GM23338 (cell line): Measurements from ENCODE around the gene FNDC3A. TPM values are rescaled to one million over a fixed set of nuclear protein-coding genes. Genes with fewer than 3 reads are reported as not detected.

ENCODE experiments used
- ATAC-seq: fragments of 200-7000 bp; cut with Tn5 transposase; 3 replicates; pipeline ENCODE4 v1.9.1; 2020
- DNase-seq: peaks from one replicate; pipeline ENCODE4 v3.0.0-alpha.2; 2015; ENCODE audit warnings: low spot score
- H2AFZ ChIP-seq: fragments of 200-600 bp; sonication (generic); 2 replicates; pipeline ENCODE4 v1.8.0; 2016; ENCODE audit warnings: antibody characterized with exemption, mild to moderate bottlenecking, moderate library complexity
- H3F3A ChIP-seq: fragments of 200-600 bp; sonication (generic); replicated peaks from 2 replicates; pipeline ENCODE4 v1.8.0; 2017; ENCODE audit warnings: antibody characterized with exemption, mixed run types, low read depth
- H3K27ac ChIP-seq: fragments of 200-600 bp; sonication (generic); 2 replicates; pipeline ENCODE4 v1.6.1; 2016; ENCODE audit warnings: low read depth
- H3K27me3 ChIP-seq: fragments of 200-600 bp; sonication (generic); 2 replicates; pipeline ENCODE4 v1.8.0; 2016; ENCODE audit warnings: mild to moderate bottlenecking, mixed run types, moderate library complexity; ENCODE audit not compliant: insufficient read depth
- H3K36me3 ChIP-seq: fragments of 200-600 bp; sonication (generic); 2 replicates; pipeline ENCODE4 v1.8.0; 2016; ENCODE audit warnings: mild to moderate bottlenecking; ENCODE audit not compliant: insufficient read depth
- H3K4me1 ChIP-seq: fragments of 200-600 bp; sonication (generic); 2 replicates; pipeline ENCODE4 v1.8.0; 2016; ENCODE audit warnings: mild to moderate bottlenecking, moderate library complexity; ENCODE audit not compliant: insufficient read depth
- H3K4me2 ChIP-seq: fragments of 200-600 bp; sonication (generic); 2 replicates; pipeline ENCODE4 v1.7.1; 2017; ENCODE audit warnings: mixed run types
- H3K4me3 ChIP-seq: fragments of 200-600 bp; sonication (generic); 2 replicates; pipeline ENCODE4 v1.6.1; 2016; ENCODE audit warnings: mixed run types
- H3K79me2 ChIP-seq: fragments of 200-600 bp; sonication (generic); replicated peaks from 2 replicates; pipeline ENCODE4 v1.8.0; 2017; ENCODE audit warnings: mild to moderate bottlenecking; ENCODE audit not compliant: insufficient read depth
- H3K9me2 ChIP-seq: fragments of 200-600 bp; sonication (generic); 2 replicates; pipeline ENCODE4 v1.8.0; 2017; ENCODE audit not compliant: insufficient read depth
- H4K20me1 ChIP-seq: fragments of 200-600 bp; sonication (generic); replicated peaks from 2 replicates; pipeline ENCODE4 v1.8.0; 2017; ENCODE audit warnings: mild to moderate bottlenecking; ENCODE audit not compliant: insufficient read depth
- H3K27ac Mint-ChIP-seq: 2 replicates; pipeline ENCODE4 v1.8.0; 2020; ENCODE audit warnings: inconsistent platforms, mild to moderate bottlenecking, moderate library complexity, mixed read lengths
- H3K27me3 Mint-ChIP-seq: 3 replicates; pipeline ENCODE4 v1.8.0; 2022; ENCODE audit warnings: low read depth, mild to moderate bottlenecking, moderate library complexity, mixed read lengths, inconsistent platforms; ENCODE audit not compliant: insufficient read depth, poor library complexity
- H3K36me3 Mint-ChIP-seq: 3 replicates; pipeline ENCODE4 v1.8.0; 2021; ENCODE audit warnings: low read depth, mild to moderate bottlenecking, inconsistent platforms, moderate library complexity, mixed read lengths
- H3K4me1 Mint-ChIP-seq: 3 replicates; pipeline ENCODE4 v1.8.0; 2020; ENCODE audit warnings: mild to moderate bottlenecking, inconsistent platforms, mixed read lengths
- H3K4me3 Mint-ChIP-seq: 3 replicates; pipeline ENCODE4 v1.8.0; 2021; ENCODE audit warnings: moderate library complexity, mild to moderate bottlenecking, inconsistent platforms, mixed read lengths
- H3K9me3 Mint-ChIP-seq: 3 replicates; pipeline ENCODE4 v1.8.0; 2020; ENCODE audit warnings: moderate library complexity, mild to moderate bottlenecking, inconsistent platforms, mixed read lengths
- CREB1 ChIP-seq: fragments of 250-450 bp; sonication (Bioruptor Pico); IDR thresholded peaks from 2 replicates; pipeline ENCODE4 v1.5.0; 2020; ENCODE audit warnings: low read depth, mild to moderate bottlenecking, moderate library complexity
- ETS1 ChIP-seq: IDR thresholded peaks from 2 replicates; pipeline ENCODE4 v1.6.1; 2016; ENCODE audit warnings: antibody characterized with exemption
- EZH2phosphoT487 ChIP-seq: fragments of 200-600 bp; sonication (generic); IDR thresholded peaks from one replicate; pipeline ENCODE4 v1.8.1; 2018; ENCODE audit warnings: antibody characterized with exemption; ENCODE audit not compliant: unreplicated experiment
- JUNB ChIP-seq: IDR thresholded peaks from one replicate; pipeline ENCODE4 v1.6.1; 2016; ENCODE audit warnings: antibody characterized with exemption; ENCODE audit not compliant: unreplicated experiment
- NANOG ChIP-seq: IDR thresholded peaks from 2 replicates; pipeline ENCODE4 v1.6.1; 2016; ENCODE audit warnings: antibody characterized with exemption, borderline replicate concordance
- POLR2AphosphoS5 ChIP-seq: IDR thresholded peaks from 2 replicates; pipeline ENCODE4 v1.6.1; 2016; ENCODE audit warnings: antibody characterized with exemption, low read depth
- ZNF331 ChIP-seq: fragments of 250-450 bp; sonication (Bioruptor Pico); IDR thresholded peaks from 2 replicates; pipeline ENCODE4 v1.5.0; 2020; ENCODE audit warnings: low read depth, mild to moderate bottlenecking, moderate library complexity
- ZNF462 ChIP-seq: fragments of 250-450 bp; sonication (Bioruptor Pico); IDR thresholded peaks from 2 replicates; pipeline ENCODE4 v1.5.0; 2020; ENCODE audit warnings: mild to moderate bottlenecking, moderate library complexity
- polyA plus RNA-seq: library from polyadenylated mRNA; unstranded; fragments of >200 nt; fragmentation: Nextera tagmentation; extraction: Ambion mirVana; gene quantifications from 2 replicates; pipeline ENCODE4 v1.2.1, GENCODE V29; 2016
- total RNA-seq: library from RNA; depleted of rRNA; stranded (reverse); fragments of >200 nt; shearing (Covaris generic); gene quantifications from 2 replicates; pipeline ENCODE4 v1.2.3, GENCODE V29; 2014

The FNDC3A gene
- total and polyA plus RNA-seq, 2 experiments from 2014 or later, result 10.3 to 31.1 TPM

GRCh38 chr13:48945626-48946025 is 30.1 kb upstream of the FNDC3A start:
- H3K4me1 Mint-ChIP-seq, result peaks cover 8% of the 10 kb centered on the region; the same call in 2 of the 3 replicates

More at GRCh38 chr13:48945626-48946025, 30.1 kb upstream of the FNDC3A start:
- no peaks in the 10 kb centered on the region for H3K36me3 ChIP-seq
- H4K20me1 ChIP-seq, result no peaks in the 10 kb centered on the region
- H3K27me3 ChIP-seq, result no peaks in the 10 kb centered on the region
- Mint-ChIP-seq H3K4me3 (no peak overlapping the region), H3K27ac (no peak overlapping the region), H3K36me3 (no peaks in the 10 kb centered on the region), H3K27me3 (peaks cover 6% of the 10 kb centered on the region), H3K9me3 (no peaks in the 10 kb centered on the region)
- no peaks in the 10 kb centered on the region for H3K9me2 ChIP-seq
- H3K79me2 ChIP-seq, result no peaks in the 10 kb centered on the region
- DNase-seq, result no peak
- no peaks in the 10 kb centered on the region for H3K4me1 ChIP-seq
- H3K4me3 ChIP-seq, result no peak overlapping the region
- H3F3A ChIP-seq, result no peaks in the 10 kb centered on the region
- peak overlapping the region; percentile 45; the same call in 1 of the 2 replicates for H2AFZ ChIP-seq
- H3K27ac ChIP-seq, result no peak overlapping the region
- ATAC-seq, result no peak
- H3K4me2 ChIP-seq, result no peak overlapping the region
- no peak for TF ChIP-seq EZH2phosphoT487
- TF ChIP-seq JUNB, result no peak
- no peak for TF ChIP-seq POLR2AphosphoS5
- TF ChIP-seq NANOG, result no peak
- TF ChIP-seq ZNF462 (CRISPR knock-in tag), result no peak
- TF ChIP-seq ZNF331 (CRISPR knock-in tag), result no peak
- no peak for TF ChIP-seq ETS1
- TF ChIP-seq CREB1 (CRISPR knock-in tag), result no peak
